ENCODE results near the gene TOMM34.

DNA sequence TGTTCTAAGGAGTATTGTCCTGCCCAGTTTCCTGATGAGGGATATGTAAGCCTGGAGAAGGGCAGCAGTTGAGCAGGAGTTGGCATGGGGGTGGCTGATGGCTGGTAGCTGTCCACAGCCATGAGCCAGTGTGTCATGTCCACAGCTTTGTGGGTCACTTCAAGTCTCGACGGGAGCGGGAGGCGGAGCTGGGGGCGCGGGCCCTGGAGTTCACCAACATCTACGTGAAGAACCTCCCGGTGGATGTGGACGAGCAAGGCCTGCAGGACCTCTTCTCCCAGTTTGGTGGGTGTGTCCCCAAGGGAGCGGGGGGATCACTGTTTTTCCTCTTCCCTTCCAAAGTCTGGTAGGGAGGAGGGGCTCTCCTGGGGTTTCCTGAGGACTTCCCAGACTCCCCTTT lies 41.4 kb downstream of the TOMM34 start:
- TF ChIP-seq, protein P1, sequence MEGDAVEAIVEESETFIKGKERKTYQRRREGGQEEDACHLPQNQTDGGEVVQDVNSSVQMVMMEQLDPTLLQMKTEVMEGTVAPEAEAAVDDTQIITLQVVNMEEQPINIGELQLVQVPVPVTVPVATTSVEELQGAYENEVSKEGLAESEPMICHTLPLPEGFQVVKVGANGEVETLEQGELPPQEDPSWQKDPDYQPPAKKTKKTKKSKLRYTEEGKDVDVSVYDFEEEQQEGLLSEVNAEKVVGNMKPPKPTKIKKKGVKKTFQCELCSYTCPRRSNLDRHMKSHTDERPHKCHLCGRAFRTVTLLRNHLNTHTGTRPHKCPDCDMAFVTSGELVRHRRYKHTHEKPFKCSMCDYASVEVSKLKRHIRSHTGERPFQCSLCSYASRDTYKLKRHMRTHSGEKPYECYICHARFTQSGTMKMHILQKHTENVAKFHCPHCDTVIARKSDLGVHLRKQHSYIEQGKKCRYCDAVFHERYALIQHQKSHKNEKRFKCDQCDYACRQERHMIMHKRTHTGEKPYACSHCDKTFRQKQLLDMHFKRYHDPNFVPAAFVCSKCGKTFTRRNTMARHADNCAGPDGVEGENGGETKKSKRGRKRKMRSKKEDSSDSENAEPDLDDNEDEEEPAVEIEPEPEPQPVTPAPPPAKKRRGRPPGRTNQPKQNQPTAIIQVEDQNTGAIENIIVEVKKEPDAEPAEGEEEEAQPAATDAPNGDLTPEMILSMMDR (IDR thresholded peaks at IDR 0.05) = no peak
- TF ChIP-seq JUN (CRISPR knock-in tag; IDR thresholded peaks at IDR 0.05) (no peak), SP1 (CRISPR knock-in tag; conservative IDR thresholded peaks at IDR 0.05) (no peak)
- TF ChIP-seq, protein P2, sequence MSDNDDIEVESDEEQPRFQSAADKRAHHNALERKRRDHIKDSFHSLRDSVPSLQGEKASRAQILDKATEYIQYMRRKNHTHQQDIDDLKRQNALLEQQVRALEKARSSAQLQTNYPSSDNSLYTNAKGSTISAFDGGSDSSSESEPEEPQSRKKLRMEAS (CRISPR knock-in tag; IDR thresholded peaks at IDR 0.05) = no peak
